Glomerular endothelial cell (primary cell): Measurements from ENCODE around the gene SPATA21. TPM values are rescaled to one million over a fixed set of nuclear protein-coding genes. Genes with fewer than 3 reads are reported as not detected.

ENCODE experiments used
- DNase-seq: peaks from one replicate; pipeline ENCODE4 v3.0.0-alpha.2; 2011; ENCODE audit warnings: low read depth, low spot score; ENCODE audit errors: extremely low read depth
- total RNA-seq: library from RNA; depleted of rRNA; stranded (reverse); fragments of >200 nt; gene quantifications from 2 replicates; pipeline ENCODE4 v1.2.3, GENCODE V29; 2015

Gene SPATA21
- total RNA-seq, 1 donor from 2014 or later, result not detected

DNA sequence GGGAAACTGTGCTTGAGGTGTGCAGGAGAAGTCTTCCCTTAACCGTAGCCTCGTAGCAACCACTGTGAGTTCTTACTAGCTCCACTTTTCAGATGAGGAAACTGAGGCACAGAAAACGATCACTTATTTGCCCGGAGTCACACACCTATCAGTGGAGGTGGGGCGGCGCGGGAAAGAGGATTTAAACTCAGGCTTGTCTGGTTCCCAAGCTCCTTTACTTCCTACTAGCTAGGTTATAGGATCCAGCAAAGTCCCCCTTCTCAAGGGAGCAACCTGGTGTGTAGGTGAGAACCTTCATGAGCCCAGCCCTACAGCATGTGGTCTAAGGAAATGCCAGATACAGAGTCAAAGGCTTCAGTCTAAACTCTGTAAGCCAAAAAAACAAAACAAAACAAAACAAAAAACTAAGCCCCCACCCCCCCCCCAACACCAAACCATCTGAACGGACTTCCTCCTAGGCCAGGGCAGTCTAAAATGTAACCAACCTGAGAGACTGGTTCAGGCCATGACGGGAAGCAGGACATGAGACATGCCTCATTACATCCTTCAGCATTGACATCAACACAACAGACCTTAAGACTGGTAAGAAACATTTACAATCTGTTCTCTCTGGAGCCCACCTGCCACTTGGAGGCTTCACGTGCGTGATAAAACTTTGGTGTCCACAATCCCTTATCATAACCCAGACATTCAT lies 84.2 kb downstream of the SPATA21 start:
- DNase-seq, result no peak

DNA sequence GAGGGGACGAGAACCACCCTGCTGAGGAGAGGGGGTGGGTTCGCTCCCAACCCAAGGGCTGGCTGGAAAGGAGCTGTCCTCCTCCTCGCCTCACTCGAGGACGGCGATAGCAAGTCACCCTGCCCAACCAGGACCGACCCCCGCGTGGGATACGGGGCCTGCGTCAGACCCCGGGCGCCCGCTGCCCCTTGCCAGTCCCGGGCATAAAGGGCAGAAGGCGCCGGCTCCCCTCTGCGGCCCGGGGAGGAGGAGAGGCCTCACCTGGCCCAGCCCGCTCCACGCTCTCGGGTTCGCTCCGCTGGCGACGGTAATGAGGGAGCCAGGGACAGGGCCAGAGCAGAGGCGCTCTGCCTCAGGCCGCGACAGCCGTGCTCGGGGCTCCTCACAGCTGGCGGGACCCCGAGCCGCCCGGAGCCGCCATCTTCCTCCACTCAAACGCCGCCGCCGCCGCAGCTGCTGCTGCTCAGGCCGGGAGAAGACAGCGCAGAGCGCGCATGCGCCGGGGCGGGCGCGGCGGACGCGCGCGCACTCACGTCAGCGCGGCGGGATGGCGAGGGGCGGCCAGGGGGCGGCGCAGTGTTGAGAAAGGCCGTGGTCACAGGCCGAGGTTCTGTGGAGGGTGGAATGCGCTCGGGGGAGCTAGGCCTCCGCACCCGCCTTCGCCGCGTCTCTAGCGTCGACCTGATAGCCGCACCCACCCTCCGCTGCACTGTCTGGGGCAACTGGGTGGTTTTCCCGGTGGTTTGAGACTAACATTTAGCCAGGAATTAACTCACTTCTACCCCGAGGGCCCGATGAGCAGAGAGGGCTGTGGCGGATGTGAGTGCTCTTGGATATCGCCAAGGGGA lies 85.0 kb downstream of the SPATA21 start, which contains the start of gene FBXO42:
TSS of gene FBXO42 (minus strand) at position 487 of the 848 bp plus-strand sequence. CDS start 37,062 bp downstream, outside the sequence.
- no peak for DNase-seq

DNA sequence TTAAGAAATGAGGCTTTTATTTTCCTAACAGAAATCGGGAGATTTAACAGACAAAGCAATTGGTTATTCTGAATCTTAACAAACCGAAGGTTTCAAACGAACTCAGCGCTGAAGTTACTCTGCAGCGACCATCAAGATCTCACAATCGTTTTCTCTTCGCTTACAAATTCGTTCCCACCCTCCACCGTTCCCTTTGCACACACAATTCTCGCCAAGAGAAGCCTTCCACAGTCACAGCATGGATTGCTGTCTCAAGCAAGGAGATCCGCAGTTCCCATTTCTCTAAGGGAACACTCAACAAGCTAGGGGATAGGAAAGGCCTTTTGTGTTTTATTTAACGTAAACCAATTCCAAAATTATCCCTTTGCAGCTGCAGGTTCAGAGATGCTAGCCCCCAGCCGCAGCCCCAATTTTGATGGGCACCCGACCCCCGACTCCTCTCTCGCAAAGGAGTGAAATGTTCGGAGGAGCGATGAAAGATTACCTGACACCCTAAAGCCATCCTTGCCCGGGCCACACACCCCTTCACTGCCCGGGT lies 85.7 kb downstream of the SPATA21 start:
- DNase-seq, result no peak

DNA sequence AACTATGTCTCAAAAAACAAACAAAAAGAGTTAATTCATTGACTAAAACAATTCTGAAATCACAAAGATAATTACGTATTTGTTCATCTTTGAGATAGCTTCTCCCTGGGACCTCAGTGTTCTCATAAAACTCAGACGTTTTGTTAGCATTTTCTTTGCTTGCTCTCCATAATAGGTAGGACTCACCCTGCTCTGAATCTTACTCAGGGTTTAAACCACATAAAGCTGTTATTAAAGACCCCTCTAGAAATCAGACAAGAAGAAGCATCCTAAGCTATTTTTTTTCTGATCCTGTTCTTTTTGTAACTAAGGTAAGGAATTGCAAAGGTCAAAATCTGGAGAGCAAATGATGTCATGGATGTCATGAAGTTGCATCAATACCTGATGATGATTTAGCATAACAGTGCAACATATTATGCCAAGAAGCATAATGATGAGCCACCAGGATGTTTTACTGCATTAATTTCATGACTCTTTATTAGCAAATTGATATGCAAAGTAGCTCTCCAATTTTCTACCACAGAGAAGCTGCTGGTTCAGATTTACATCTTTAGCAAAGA lies 87.3 kb downstream of the SPATA21 start:
- DNase-seq, result no peak

Other genes starting within 250 kb of the SPATA21 start
- 2.6 and 3.7 TPM in 2 replicates for gene ARHGEF19, start 224.8 kb downstream of the SPATA21 start, total RNA-seq
- gene CPLANE2, start 200.2 kb downstream of the SPATA21 start, total RNA-seq, result 2.7 and 4.1 TPM in 2 replicates
- 14.3 and 20.9 TPM in 2 replicates for gene FBXO42, start 84.9 kb downstream of the SPATA21 start, total RNA-seq
- 79.8 and 84.2 TPM in 2 replicates for gene SZRD1, start 70.2 kb downstream of the SPATA21 start, total RNA-seq
- 145 and 175 TPM in 2 replicates for gene NECAP2, start 3.3 kb upstream of the SPATA21 start, total RNA-seq
- gene RNU1-1, start 76.9 kb upstream of the SPATA21 start, total RNA-seq, result under 0.01 TPM in 2 replicates
- gene NBPF1, start 176.1 kb upstream of the SPATA21 start, total RNA-seq, result 20.3 and 24.0 TPM in 2 replicates
- gene RNU1-3, start 229.5 kb upstream of the SPATA21 start, total RNA-seq, result under 0.01 TPM in 2 replicates